HCT116 (cell line): ENCODE results near the gene CCDC148. TPM values are rescaled to one million over a fixed set of nuclear protein-coding genes. Genes with fewer than 3 reads are reported as not detected.

Source experiments
- ATAC-seq: fragments of 200-7000 bp; cut with Tn5 transposase; 2 replicates; pipeline ENCODE4 v1.9.1; 2020; ENCODE audit warnings: mild to moderate bottlenecking, moderate library complexity
- BruUV-seq: library from RNA; stranded (reverse); fragments of 400-500 nt; replicated peaks from 2 replicates; lab custom pipeline; 2021; lab: Mats Ljungman, UMichigan
- CTCF ChIA-PET: fragments of 300-600 bp; sonication (Branson Sonifier 250); formaldehyde crosslinking; loops from one replicate; lab custom pipeline; 2021; ENCODE audit warnings: antibody characterized with exemption; lab: Charles Lee
- POLR2A ChIA-PET: fragments of 300-600, 350-600 bp; sonication (Branson Sonifier 250); formaldehyde crosslinking; loops from one replicate; lab custom pipeline; 2021; ENCODE audit warnings: antibody characterized with exemption; lab: Charles Lee
- RAD21 ChIA-PET, 2 experiments: fragments of 300-600 bp; sonication (Branson Sonifier 250); formaldehyde crosslinking; loops; one replicate each; lab custom pipeline; 2023; ENCODE audit warnings: low total read pairs in 2 of 2; ENCODE audit not compliant: uncharacterized antibody in 2 of 2, unreplicated experiment in 2 of 2, low non-redundant PET in 1 of 2; lab: Charles Lee
- DNase-seq: peaks from one replicate; pipeline ENCODE4 v3.0.0-alpha.2; 2010; ENCODE audit warnings: low read depth, low spot score
- H2AFZ ChIP-seq: fragments of 200-600 bp; shearing (Covaris generic), sonication (generic); 2 replicates; pipeline ENCODE4 v1.6.1; 2017; ENCODE audit warnings: low read depth, mixed run types, mixed read lengths, antibody characterized with exemption, low read length; ENCODE audit not compliant: poor library complexity, severe bottlenecking
- H3K27ac ChIP-seq: 2 replicates; pipeline ENCODE4 v1.5.1; 2012; ENCODE audit warnings: low read depth, low read length
- H3K27me3 ChIP-seq: fragments of 200-600 bp; sonication (generic); 2 replicates; pipeline ENCODE4 v1.6.1; 2016; ENCODE audit warnings: mixed run types, low read length, mixed read lengths; ENCODE audit not compliant: insufficient read depth
- H3K36me3 ChIP-seq, 2 experiments: fragments of 200-500 bp in 1 of 2; fragments of 200-600 bp in 1 of 2; sonication (Bioruptor generic) in 1 of 2; sonication (generic) in 1 of 2; 2 replicates each; pipeline versions ENCODE4 v1.5.1 to v1.6.1; 2014 to 2016; ENCODE audit warnings: low read length in 2 of 2, inconsistent platforms in 1 of 2, mixed read lengths in 1 of 2, mixed run types in 1 of 2; ENCODE audit not compliant: insufficient read depth in 2 of 2, control insufficient read depth in 1 of 2
- H3K4me1 ChIP-seq, 2 experiments: fragments of 200-600 bp in 1 of 2; sonication (generic) in 1 of 2; 2 replicates each; pipeline versions ENCODE4 v1.5.1 to v1.6.1; 2012 to 2017; ENCODE audit warnings: low read length in 2 of 2, inconsistent platforms in 1 of 2, mild to moderate bottlenecking in 1 of 2, mixed read lengths in 1 of 2, mixed run types in 1 of 2, moderate library complexity in 1 of 2; ENCODE audit not compliant: insufficient read depth in 2 of 2, control insufficient read depth in 1 of 2
- H3K4me2 ChIP-seq: fragments of 200-600 bp; sonication (generic); 2 replicates; pipeline ENCODE4 v1.6.1; 2017; ENCODE audit warnings: mixed run types, low read length, mixed read lengths
- H3K4me3 ChIP-seq, 2 experiments: fragments of 200-600 bp in 1 of 2; sonication (generic) in 1 of 2; replicated peaks in 1 of 2; 2 replicates each; pipeline ENCODE4 v1.5.1; 2011 to 2016; ENCODE audit warnings: low read length in 2 of 2, control low read depth in 1 of 2, low read depth in 1 of 2, mild to moderate bottlenecking in 1 of 2, mixed read lengths in 1 of 2, mixed run types in 1 of 2
- H3K79me2 ChIP-seq: fragments of 200-600 bp; sonication (generic); 2 replicates; pipeline ENCODE4 v1.6.1; 2017; ENCODE audit warnings: mild to moderate bottlenecking, mixed run types, low read length, moderate library complexity, mixed read lengths; ENCODE audit not compliant: insufficient read depth
- H3K9ac ChIP-seq: fragments of 200-600 bp; sonication (generic); 2 replicates; pipeline ENCODE4 v1.6.1; 2016; ENCODE audit warnings: low read length, mixed read lengths
- H3K9me2 ChIP-seq: fragments of 200-600 bp; sonication (generic), shearing (Covaris generic); 2 replicates; pipeline ENCODE4 v1.6.1; 2017; ENCODE audit warnings: mixed run types, mild to moderate bottlenecking, moderate library complexity; ENCODE audit not compliant: insufficient read depth
- H3K9me3 ChIP-seq, 2 experiments: fragments of 200-500 bp in 1 of 2; fragments of 200-600 bp in 1 of 2; sonication (Bioruptor generic) in 1 of 2; sonication (generic) in 1 of 2; 2 replicates each; pipeline ENCODE4 v1.6.1; 2014 to 2017; ENCODE audit warnings: low read length in 2 of 2, mixed read lengths in 2 of 2, inconsistent platforms in 1 of 2, low read depth in 1 of 2, mild to moderate bottlenecking in 1 of 2, mixed run types in 1 of 2, moderate library complexity in 1 of 2; ENCODE audit not compliant: control insufficient read depth in 1 of 2, insufficient read depth in 1 of 2
- H4K20me1 ChIP-seq: fragments of 200-600 bp; sonication (generic), shearing (Covaris generic); 2 replicates; pipeline ENCODE4 v1.6.1; 2017; ENCODE audit warnings: mixed run types, mild to moderate bottlenecking, moderate library complexity; ENCODE audit not compliant: insufficient read depth
- CBX3 ChIP-seq: IDR thresholded peaks from 2 replicates; pipeline ENCODE4 v1.6.1; 2012; ENCODE audit warnings: low read depth
- CEBPB ChIP-seq: IDR thresholded peaks from 2 replicates; pipeline ENCODE4 v1.6.1; 2012; ENCODE audit warnings: low read depth
- EGR1 ChIP-seq: IDR thresholded peaks from 2 replicates; pipeline ENCODE4 v1.6.1; 2012; ENCODE audit warnings: low read depth
- ELF1 ChIP-seq: IDR thresholded peaks from 2 replicates; pipeline ENCODE4 v1.6.1; 2012; ENCODE audit warnings: low read depth, borderline replicate concordance
- EZH2phosphoT487 ChIP-seq: fragments of 200-600 bp; IDR thresholded peaks from 2 replicates; pipeline ENCODE4 v1.6.1; 2018; ENCODE audit warnings: antibody characterized with exemption, borderline replicate concordance
- JUND ChIP-seq: IDR thresholded peaks from 2 replicates; pipeline ENCODE4 v1.6.1; 2012
- POLR2AphosphoS5 ChIP-seq: IDR thresholded peaks from 2 replicates; pipeline ENCODE4 v1.6.1; 2011; ENCODE audit warnings: mild to moderate bottlenecking, low read depth, low read length, moderate library complexity
- RAD21 ChIP-seq: IDR thresholded peaks from 2 replicates; pipeline ENCODE4 v1.6.1; 2012; ENCODE audit warnings: low read depth, mild to moderate bottlenecking
- SIN3A ChIP-seq: IDR thresholded peaks from 2 replicates; pipeline ENCODE4 v1.6.1; 2012; ENCODE audit warnings: low read depth
- SP1 ChIP-seq: IDR thresholded peaks from 2 replicates; pipeline ENCODE4 v1.6.1; 2012; ENCODE audit warnings: low read depth
- SRF ChIP-seq: IDR thresholded peaks from 2 replicates; pipeline ENCODE4 v1.6.1; 2012; ENCODE audit warnings: low read depth
- intact Hi-C: fragments of 100-400 bp; cut with micrococcal nuclease; formaldehyde crosslinking; loops from 2 replicates; pipeline ENCODE4 v1.10.0; 2022
- total RNA-seq: library from RNA; stranded (reverse); gene quantifications from one replicate; pipeline ENCODE4 v1.2.1, GENCODE V29; 2021; ENCODE audit not compliant: unreplicated experiment
- TF ChIP-seq, protein P1 (sequence below): IDR thresholded peaks from 2 replicates; pipeline ENCODE4 v1.6.1; 2012; ENCODE audit warnings: low read depth
- TF ChIP-seq, protein P2 (sequence below): IDR thresholded peaks from 2 replicates; pipeline ENCODE4 v1.6.1; 2012
- TF ChIP-seq, protein P3 (sequence below), 3 experiments: fragments of 200-600 bp in 1 of 3; sonication (generic) in 1 of 3; IDR thresholded peaks in 2 of 3; conservative IDR thresholded peaks in 1 of 3; 2 replicates each; pipeline ENCODE4 v1.5.1; 2012 to 2017; ENCODE audit warnings: low read depth in 2 of 3, low read length in 2 of 3, antibody characterized with exemption in 1 of 3, borderline replicate concordance in 1 of 3, control low read depth in 1 of 3, mild to moderate bottlenecking in 1 of 3, mixed read lengths in 1 of 3, mixed run types in 1 of 3, moderate library complexity in 1 of 3; ENCODE audit not compliant: insufficient read depth in 1 of 3

CCDC148 gene
- total RNA-seq, 1 experiment from 2014 or later, result 0.59 TPM

DNA sequence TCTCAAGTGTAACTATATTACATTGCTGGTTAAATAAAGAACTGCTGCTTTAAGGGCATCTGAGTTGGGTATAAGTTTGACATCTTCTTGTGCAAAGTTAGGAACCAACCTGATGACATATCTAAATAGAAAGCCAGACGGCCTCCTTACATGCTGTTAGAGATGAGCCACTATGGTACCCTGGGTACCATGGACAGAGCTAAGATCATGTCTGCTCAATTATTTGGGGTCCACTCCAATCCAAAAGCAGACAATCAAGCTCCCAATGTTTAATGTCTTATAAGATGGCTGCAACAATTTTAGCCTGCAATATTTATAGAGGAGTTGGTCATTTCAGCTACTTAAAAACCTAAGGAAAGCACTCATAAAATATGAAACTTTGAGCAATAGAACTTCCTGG is 268.6 kb downstream of the CCDC148 start:
- ChIA-PET CTCF (no interaction called here), RAD21 (no interaction called here), POLR2A (no interaction called here)
- no peaks in the 10 kb centered on the region for H3K9me3 ChIP-seq
- H3K36me3 ChIP-seq, result no peaks in the 10 kb centered on the region
- H3K27ac ChIP-seq, result no peak overlapping the region
- ATAC-seq (no peak), DNase-seq (no peak)
- H3K4me2 ChIP-seq, result no peak overlapping the region
- no peak overlapping the region for H3K4me3 ChIP-seq
- intact Hi-C loops, result no loop called here
- no peak overlapping the region for H2AFZ ChIP-seq
- no peaks in the 10 kb centered on the region for H3K79me2 ChIP-seq
- TF ChIP-seq, protein P1, sequence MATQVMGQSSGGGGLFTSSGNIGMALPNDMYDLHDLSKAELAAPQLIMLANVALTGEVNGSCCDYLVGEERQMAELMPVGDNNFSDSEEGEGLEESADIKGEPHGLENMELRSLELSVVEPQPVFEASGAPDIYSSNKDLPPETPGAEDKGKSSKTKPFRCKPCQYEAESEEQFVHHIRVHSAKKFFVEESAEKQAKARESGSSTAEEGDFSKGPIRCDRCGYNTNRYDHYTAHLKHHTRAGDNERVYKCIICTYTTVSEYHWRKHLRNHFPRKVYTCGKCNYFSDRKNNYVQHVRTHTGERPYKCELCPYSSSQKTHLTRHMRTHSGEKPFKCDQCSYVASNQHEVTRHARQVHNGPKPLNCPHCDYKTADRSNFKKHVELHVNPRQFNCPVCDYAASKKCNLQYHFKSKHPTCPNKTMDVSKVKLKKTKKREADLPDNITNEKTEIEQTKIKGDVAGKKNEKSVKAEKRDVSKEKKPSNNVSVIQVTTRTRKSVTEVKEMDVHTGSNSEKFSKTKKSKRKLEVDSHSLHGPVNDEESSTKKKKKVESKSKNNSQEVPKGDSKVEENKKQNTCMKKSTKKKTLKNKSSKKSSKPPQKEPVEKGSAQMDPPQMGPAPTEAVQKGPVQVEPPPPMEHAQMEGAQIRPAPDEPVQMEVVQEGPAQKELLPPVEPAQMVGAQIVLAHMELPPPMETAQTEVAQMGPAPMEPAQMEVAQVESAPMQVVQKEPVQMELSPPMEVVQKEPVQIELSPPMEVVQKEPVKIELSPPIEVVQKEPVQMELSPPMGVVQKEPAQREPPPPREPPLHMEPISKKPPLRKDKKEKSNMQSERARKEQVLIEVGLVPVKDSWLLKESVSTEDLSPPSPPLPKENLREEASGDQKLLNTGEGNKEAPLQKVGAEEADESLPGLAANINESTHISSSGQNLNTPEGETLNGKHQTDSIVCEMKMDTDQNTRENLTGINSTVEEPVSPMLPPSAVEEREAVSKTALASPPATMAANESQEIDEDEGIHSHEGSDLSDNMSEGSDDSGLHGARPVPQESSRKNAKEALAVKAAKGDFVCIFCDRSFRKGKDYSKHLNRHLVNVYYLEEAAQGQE, result peak; percentile 63
- no peak for TF ChIP-seq SP1
- H4K20me1 ChIP-seq, result no peaks in the 10 kb centered on the region
- no peak overlapping the region for H3K9ac ChIP-seq
- H3K27me3 ChIP-seq, result peaks cover 11% of the 10 kb centered on the region; the same call in 1 of the 2 replicates
- no TSS peak for BruUV-seq
- peaks cover 10 to 11% of the 10 kb centered on the region in 2 experiments; a peak in 3 of 4 replicates for H3K4me1 ChIP-seq
- H3K9me2 ChIP-seq, result no peaks in the 10 kb centered on the region

DNA sequence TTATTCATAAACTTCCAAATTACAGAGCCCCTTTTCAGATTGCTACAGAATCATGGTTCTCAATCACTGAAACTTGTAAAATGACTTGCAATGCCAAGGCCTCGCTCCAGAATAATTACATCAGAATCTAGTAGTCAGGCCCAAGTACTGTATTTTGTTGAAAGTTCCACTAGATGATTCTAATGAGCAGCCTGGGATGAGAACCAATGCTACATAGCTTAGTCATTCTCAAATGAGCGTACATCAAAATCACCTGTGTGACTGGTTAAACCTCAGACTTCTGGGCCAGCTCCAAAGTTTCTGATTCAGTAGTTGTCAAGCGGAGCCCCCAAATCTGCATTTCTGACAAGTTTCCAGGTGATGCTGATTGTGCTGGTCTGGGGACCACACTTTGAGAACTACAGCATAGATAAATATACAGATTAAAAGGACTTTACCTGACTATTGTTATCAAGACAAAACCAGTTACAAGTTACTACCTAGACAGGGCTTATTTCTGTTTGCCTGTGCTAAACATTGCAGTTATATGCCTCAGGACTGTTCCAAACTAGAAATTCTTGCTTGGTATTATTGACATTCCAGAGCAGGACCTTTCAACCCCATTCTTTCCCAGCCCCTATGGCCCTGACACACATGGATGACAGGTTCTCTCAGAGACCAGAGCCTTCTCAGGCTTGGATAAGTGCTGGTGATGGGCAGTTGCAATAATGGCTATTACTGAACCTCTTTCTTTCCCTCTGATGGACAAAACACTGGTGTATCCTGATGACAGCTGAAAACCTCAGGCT is 271.8 kb downstream of the CCDC148 start:
- H2AFZ ChIP-seq, result no peak overlapping the region
- no peak overlapping the region for H3K4me2 ChIP-seq
- CTCF ChIA-PET, result no interaction called here
- no peak for ATAC-seq
- no peaks in the 10 kb centered on the region for H3K9me2 ChIP-seq
- BruUV-seq, result no TSS peak
- H3K4me3 ChIP-seq, result no peak overlapping the region
- DNase-seq, result no peak
- POLR2A ChIA-PET, result no interaction called here
- no peaks in the 10 kb centered on the region for H3K9me3 ChIP-seq
- H3K4me1 ChIP-seq, result no peaks in the 10 kb centered on the region
- intact Hi-C loops, result no loop called here
- no peaks in the 10 kb centered on the region; the same call in 1 of the 2 replicates for H3K27me3 ChIP-seq
- RAD21 ChIA-PET, result no interaction called here
- H3K27ac ChIP-seq, result no peak overlapping the region
- H3K79me2 ChIP-seq, result no peaks in the 10 kb centered on the region
- H4K20me1 ChIP-seq, result no peaks in the 10 kb centered on the region
- H3K9ac ChIP-seq, result no peak overlapping the region
- H3K36me3 ChIP-seq, result no peaks in the 10 kb centered on the region
- TF ChIP-seq, protein P2, sequence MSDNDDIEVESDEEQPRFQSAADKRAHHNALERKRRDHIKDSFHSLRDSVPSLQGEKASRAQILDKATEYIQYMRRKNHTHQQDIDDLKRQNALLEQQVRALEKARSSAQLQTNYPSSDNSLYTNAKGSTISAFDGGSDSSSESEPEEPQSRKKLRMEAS, result no peak
- no peak for TF ChIP-seq SRF
- TF ChIP-seq RAD21, result no peak
- no peak for TF ChIP-seq SP1
- no peak for TF ChIP-seq SIN3A
- no peak for TF ChIP-seq EZH2phosphoT487
- TF ChIP-seq ELF1, result no peak
- TF ChIP-seq POLR2AphosphoS5, result no peak
- TF ChIP-seq CBX3, result no peak
- no peak for TF ChIP-seq JUND
- no peak for TF ChIP-seq EGR1
- TF ChIP-seq, protein P3, sequence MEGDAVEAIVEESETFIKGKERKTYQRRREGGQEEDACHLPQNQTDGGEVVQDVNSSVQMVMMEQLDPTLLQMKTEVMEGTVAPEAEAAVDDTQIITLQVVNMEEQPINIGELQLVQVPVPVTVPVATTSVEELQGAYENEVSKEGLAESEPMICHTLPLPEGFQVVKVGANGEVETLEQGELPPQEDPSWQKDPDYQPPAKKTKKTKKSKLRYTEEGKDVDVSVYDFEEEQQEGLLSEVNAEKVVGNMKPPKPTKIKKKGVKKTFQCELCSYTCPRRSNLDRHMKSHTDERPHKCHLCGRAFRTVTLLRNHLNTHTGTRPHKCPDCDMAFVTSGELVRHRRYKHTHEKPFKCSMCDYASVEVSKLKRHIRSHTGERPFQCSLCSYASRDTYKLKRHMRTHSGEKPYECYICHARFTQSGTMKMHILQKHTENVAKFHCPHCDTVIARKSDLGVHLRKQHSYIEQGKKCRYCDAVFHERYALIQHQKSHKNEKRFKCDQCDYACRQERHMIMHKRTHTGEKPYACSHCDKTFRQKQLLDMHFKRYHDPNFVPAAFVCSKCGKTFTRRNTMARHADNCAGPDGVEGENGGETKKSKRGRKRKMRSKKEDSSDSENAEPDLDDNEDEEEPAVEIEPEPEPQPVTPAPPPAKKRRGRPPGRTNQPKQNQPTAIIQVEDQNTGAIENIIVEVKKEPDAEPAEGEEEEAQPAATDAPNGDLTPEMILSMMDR (IDR thresholded peaks at IDR 0.05 in 2 of 3, conservative IDR thresholded peaks at IDR 0.05 in 1 of 3; ENCODE audit: borderline replicate concordance in 1 of 3, insufficient read depth in 1 of 3, low read depth in 2 of 3, low read length in 2 of 3), result no peak
- TF ChIP-seq CEBPB, result no peak
